Measurements from ENCODE around the gene ABCA2.
A peak's percentile ranks its signal among the peaks of the same experiment; 100 is the strongest.
"Not testable (repeated sequence)": the region's sequence is repeated elsewhere in the genome, so short reads cannot be mapped to it uniquely, and the experiment has no call there.

ABCA2 gene

DNA sequence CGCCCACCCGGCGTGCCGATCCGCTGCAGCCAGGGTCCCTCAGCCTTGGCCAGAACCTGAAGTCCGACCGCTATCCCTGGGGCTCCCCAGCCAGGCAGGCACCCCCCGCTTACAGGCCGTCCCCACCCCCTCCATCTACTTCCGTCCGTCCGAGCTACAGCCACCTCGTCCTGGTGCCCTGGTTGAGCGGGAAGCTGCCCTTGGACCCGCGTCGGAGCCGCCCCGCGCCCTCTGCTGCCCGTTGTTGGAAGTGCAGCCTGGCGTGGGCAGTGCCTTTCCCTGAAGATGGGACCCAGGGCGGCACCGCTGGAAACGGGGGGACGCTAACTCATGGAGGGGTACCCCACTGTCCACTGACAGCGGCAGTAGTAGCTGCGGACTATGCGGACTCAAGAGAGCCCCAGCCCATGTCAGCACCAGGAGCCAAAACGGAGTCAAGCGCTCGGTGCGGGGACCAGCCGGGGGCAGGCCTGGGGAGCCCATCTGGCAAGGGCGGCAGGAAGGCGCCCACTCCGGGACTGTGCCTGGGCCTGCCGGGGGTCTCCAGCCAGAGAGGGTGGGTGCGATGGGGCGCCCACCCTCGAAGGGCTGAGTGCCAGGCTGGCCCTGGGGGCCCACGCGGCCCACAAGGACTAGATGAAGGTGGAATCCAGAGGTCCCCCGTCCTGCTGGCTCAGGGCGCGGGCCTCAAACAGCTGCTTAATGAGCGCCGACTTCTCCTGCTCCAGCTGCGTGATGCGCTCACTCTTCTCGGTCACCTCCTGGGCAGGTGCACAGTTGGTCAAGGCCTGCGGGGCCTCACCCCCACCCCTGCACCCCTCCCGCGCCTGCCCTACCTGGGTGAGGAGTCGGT, 36.2 kb upstream of the ABCA2 start:
- no peak for DNase-seq

DNA sequence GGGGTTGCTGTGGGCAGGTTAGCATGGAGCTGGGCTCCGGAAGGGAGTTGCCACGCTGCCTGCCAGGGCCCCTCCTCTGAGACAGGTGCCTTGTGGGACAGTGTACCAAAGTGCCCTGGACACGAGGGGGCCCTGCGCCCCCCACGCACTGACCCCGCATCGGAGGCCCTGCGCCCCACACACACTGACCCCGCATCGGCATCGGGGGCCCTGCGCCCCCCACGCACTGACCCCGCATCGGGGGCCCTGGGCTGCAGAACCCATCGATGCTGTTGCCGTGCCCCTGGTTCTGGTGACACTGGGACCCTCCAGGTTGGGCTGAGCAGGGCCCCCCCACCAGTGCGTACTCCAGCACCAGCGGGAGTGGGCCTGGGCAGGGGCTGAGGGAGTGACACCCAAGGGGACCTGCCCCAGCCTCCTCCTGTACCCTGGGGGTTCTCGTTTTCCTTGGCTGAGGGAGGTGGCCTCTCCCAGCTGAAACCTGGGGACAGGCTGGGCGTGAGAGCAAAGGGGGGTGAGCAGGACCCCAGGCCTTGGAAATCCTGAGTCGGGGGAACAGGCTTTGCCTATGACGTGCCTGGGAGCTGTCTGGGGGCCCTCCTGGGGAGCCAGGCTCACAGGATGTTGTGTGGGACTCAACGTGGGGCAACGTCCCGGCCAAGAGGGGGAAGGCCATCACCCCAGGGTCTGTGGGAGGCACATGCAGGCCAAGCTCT, 35.4 kb upstream of the ABCA2 start:
- DNase-seq: no peak

DNA sequence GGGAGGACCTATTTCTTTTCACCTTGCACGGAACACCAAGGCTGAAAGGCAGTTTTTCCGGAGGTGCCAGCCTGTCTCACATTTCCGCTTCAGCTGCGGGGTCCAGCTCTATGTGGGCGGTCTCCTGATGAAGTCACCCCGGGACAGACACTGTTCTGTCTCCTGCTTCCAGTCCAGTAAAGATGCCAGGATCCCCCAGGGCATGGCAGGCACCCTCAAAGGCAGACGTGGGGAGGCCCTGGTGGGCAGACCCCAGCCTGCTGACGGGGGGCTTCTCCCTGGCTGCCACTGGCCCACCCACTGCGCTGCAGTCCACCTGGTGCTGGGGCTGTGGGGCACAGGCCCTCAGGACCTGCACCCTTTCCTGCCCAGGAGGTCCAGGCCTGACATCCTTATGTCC, 34.8 kb upstream of the ABCA2 start:
- DNase-seq: not testable (repeated sequence)

- DNase-seq: no peak
Observed at GRCh38 chr9:137062384-137062783, 34.3 kb upstream of the ABCA2 start.

DNA sequence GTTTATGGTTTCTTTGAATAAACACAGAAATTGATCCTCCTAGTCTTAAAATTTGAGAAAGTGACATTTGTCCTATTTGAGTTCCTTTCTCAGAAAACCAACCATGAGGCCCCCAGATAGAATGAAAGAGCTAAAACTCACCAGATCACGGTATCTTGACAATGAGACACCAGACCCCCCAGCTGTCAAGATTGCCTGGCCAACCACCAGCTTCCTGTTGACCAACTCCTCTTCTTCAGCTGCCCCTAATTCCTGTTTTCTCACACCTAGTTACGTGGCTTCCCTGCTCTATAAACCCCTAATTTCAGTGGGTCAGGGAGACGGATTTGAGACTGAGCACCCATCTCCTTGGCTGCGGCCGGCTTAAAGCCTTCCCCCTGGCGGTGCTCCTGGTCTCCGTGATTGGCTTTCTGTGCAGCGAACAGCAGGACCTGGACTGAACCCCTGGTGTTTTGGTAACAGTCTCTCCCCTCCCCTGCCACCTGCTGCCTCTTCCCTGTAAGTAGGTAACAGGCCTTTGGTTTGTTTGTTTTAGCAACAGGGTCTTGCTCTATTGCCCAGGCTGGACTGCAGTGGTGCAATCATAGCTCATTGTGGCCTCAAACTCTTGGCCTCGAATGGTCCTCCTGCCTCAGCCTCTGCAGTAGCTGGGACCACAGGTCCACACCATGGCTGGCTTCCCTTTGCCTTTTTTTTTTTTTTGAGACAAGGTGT, 30.6 kb upstream of the ABCA2 start:
- DNase-seq: no peak

GRCh38 chr9:137057545-137057944, 29.5 kb upstream of the ABCA2 start:
- no peak for DNase-seq

- no peak for DNase-seq
Observed at GRCh38 chr9:137056739-137057415, 28.8 kb upstream of the ABCA2 start.

DNA sequence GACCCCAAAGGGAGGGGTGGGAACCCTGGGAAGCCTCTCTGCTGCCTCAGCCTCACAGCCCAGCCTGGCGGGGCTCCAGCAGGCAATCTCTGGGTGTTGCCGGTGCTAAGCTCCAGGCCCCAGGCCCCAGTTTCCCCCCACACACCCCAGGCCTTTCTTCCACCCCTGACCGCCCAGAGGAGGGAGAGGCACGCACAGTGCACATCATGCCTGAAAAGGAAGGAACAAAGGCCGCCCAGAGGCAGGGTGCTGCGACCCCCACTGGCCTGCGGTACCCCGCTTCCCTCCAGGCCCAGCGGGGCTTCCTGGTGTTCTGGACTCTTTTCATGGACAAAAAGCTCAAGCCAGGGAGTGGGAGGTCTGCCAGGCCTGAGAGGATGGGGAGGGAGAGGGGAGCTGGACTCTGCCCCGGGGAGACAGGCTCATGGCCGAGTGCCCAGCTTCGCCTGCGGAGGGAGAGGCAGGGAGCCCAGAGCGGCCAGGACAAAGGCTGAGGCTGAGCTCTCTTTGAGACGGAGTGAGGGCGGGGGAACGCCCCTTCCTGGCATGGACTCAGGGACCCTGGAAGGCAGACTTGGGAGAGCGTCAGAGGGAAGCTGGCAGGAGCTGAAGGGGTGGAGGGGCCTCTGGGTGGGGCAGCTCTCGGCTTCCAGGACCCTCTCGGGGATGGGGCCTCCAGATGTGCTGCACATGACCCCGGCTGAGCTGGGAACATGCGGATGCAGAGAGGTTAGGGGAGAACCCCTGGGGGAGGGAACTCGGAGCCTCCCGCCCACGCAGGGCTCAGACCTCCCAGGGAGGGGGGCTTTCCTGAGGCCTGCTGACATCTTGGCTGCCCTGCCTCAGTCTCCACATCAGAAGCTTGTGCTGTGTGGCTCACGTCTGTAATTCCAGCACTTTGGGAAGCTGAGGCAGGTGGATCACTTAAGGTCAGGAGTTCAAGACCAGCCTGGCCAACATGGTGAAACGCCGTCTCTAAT, 27.6 kb upstream of the ABCA2 start:
- no peak for DNase-seq

DNA sequence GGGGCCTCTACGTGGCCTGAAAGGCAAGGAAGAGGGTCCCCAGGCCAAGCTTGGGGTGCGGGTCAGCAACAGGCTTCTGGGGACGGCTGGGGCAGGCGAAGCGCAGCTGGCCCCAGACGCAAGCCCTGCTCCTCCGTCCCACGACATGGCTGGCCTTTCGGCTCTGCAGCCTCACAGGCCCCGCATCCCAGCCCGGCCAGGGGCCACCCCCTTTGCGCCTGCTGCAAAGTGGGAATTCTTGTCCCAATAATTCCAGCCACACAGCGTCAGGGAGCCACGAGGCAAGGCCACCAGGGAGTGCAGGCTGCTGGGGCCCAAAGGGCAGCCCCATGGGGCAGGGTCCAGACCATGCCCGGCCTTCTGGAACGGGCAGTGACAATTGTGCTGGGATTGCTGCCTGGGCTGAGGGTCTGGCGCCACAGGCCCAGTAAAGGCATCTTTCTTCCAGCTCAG, 26.9 kb upstream of the ABCA2 start:
- DNase-seq: no peak

- DNase-seq: peak; percentile 74
Observed at GRCh38 chr9:137053944-137054931, 26.2 kb upstream of the ABCA2 start, which contains the start of gene ENTPD2. ENTPD2 (minus strand) TSS chr9:137054061; CDS start chr9:137053997, 64 bp downstream.

DNA sequence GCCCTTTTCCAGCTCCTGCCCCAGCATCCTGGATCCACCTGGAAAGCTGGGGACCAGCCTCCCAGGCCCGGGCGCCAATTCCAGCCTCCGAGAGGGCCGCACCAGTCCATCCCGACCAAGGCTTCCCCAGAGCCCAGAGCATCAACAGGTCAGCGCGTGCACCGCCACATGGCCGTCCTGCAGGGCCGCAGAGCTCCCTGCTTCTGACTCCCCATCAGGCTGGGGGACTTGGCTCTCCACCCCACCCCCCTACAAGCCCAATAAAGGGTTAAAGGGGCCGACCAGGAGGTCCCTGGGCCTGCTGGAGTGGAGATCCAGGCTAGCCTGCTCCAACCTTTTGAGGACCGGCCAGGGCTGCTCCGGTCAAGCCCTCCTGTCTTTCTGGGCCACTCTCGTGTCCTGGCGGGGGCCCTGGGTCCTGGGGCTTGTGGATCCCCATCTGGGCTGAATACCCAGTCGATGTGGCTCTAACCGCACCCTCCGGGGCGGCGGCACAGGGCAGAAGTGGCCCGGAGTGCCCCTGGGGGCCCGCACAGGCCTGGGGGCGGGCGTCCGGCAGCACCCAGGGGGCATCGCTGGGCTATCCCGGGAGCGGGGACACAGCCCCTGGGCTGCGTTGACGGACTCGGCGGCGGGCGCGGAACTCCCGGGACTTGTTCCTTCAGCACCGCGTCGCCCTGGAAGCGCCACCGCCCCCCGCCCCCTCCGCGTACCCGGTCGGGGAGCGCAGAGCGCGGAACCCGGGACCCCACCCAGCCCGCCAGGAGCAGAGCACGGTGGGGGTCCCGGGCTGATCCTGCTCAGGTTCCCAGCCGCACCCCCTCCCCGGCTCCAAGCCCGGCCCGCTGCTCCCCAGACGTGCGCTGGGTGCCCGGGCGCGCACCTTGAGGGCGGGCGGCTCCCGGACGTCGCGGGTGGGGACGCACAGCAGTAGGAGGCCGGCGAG, 25.2 kb upstream of the ABCA2 start:
- no peak for DNase-seq

DNA sequence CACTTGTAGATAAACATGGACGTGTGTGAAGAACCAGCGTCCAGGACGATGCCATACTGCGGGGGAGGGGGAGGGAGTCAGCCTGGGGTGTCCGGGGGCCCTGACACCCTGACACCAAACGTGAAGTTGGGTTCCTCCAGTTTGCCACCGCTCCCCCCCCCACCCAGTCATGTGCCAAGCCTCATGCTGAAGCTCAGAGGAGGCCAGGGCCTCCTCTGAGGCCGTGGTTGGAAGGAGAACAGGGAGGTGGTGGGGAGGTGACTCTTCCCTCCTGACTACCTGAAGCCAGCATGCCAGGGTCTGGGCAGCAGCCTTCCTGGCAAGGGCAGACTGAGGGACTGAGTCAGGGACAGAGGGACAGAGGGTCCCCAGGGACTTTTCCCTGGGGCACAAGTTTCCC, 24.3 kb upstream of the ABCA2 start:
- DNase-seq: no peak

DNA sequence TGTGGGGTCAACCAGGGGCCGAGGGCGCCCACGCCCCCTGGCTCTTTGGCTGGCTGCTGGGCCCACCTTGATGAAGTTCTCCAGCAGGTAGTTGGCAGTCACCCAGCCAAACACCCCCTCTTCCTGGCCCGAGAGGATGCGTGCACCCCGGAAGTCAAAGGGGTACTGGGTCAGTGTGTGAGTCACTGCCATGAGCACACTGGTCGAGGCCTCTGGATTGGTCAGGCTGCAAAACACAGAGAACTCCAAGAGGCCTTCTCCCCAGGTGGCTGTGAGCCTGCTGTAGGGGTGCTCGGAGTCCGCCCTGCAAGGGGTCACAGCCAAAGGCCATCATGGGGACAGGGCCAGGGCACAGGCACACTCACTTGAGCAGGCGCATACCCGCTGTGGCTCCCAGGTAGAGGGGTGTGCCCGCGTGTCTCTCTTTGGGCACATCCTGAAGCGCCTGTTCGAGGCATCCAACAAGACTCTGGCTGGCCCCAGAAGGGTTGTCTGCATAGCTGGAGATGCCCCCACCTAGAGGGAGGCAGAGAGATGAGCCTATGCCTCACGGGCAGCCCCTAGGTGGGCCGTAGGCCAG, 23.2 kb upstream of the ABCA2 start:
- DNase-seq: no peak

GRCh38 chr9:137050570-137050969, 22.5 kb upstream of the ABCA2 start:
- DNase-seq: no peak

DNA sequence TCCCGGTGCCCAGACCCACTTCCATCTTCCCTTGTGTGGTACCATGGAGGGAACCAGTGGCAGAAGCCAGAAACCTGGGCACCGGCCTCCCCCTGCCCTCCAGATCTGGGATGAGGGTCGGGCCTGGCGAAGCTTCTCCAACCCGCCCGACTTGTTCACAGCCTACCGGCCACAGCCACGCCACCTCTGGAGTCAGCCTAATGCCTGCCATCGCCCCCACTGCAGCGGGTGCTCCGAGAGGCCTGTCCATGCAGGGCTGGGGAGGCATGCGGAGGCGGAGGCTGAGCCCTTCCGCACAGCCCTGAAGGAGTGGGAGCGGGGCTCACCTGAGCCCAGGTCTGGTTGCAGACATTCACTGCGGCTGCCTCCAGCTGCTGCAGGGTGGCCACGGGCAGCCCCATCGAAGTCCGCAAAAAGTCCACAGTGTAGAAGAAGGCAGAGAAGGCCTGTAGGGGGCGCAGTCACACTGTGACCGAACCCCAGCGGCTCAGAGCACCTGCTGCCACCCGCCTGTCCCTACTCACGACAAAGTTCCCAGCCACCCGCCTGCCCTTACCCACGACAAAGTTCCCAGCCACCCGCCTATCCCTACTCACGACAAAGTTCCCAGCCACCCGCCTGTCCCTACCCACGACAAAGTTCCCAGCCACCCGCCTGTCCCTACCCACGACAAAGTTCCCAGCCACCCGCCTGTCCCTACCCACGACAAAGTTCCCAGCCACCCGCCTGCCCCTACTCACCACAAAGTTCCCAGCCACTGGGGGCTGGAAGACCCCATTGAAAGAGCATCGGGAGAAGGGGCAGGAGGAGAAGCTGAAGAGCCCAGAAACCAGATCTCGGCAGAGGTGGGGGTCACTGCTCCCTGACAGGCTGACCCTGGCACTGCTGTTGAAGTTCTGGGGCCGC, 21.8 kb upstream of the ABCA2 start:
- peak; percentile 31 for DNase-seq

DNA sequence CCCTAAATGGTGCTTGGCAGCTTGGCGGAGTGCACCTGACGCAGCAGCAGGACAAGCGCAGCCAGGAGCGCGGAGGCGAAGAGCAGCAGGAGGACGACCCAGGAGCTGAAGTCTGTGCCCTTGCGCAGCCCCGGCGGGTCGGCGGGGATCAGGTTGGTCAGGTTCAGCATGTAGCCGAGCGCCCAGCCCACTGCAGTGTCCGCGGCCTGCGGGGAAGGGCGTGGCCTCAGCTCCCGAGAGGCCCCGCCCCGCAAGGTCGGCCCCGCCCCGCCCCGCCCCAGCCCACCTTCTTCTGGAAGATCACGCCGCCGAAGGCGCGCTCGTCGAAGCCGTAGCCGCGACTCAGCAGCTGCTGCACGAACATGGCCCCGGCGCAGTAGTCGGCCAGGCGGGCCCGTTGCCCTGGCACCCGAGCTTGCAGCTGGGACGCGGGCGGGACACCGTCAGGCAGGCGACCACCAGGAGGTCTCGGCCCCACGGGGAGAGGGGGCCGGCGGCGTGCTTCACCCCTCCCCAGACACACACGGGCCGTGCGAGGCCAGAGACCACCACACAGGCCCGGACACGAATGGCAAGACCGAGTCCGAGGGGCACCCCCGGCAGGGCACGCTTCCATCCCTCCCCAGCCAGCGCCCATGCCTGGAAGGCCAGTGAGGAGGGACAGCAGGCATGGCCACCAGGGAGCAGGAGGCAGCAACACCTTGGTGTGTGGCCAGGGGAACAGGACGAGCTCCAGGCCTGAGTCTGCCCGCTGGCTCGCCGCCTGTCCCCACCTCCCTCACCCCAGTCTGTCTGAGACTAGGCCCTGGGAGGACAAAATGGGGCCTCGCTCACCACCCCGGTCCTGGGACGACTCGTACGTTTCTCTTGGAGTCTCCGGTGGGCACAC, 20.9 kb upstream of the ABCA2 start:
- no peak for DNase-seq
